Esophagus muscularis mucosa (tissue), 4 donors: ENCODE measurements around the gene TMEM129. TPM values are rescaled to one million over a fixed set of nuclear protein-coding genes. Genes with fewer than 3 reads are reported as not detected.

ENCODE experiments used
- DNase-seq: peaks from one replicate; pipeline ENCODE4 v3.0.0-alpha.2; 2017; ENCODE audit errors: extremely low spot score
- H3K27ac ChIP-seq, 4 donors: fragments of 200-600 bp; sonication (generic); replicated peaks in 1 of 4; 1 replicate in 3 of 4; 2 replicates in 1 of 4; pipeline ENCODE4 v1.5.1; 2016 to 2019; ENCODE audit warnings: mild to moderate bottlenecking in 1 of 4
- H3K27me3 ChIP-seq, 4 donors: fragments of 200-600 bp; sonication (generic); one replicate each; pipeline versions ENCODE4 v1.5.1 to v1.6.0; 2016 to 2019
- H3K36me3 ChIP-seq, 4 donors: fragments of 200-600 bp; sonication (generic); one replicate each; pipeline ENCODE4 v1.5.1; 2016 to 2019
- H3K4me1 ChIP-seq, 4 donors: fragments of 200-600 bp; sonication (generic); one replicate each; pipeline ENCODE4 v1.5.1; 2016 to 2019
- H3K4me3 ChIP-seq, 4 donors: fragments of 200-600 bp; sonication (generic); 1 replicate in 2 of 4; 2 replicates in 2 of 4; pipeline ENCODE4 v1.5.1; 2016 to 2019; ENCODE audit warnings: mild to moderate bottlenecking in 4 of 4, moderate library complexity in 1 of 4
- H3K9me3 ChIP-seq, 4 donors: fragments of 200-600 bp; sonication (generic); 1 replicate in 3 of 4; 2 replicates in 1 of 4; pipeline ENCODE4 v1.5.1; 2016 to 2019
- EP300 ChIP-seq: sonication (generic); formaldehyde crosslinking; IDR thresholded peaks from one replicate; pipeline ENCODE4 v1.6.1; 2017; ENCODE audit warnings: antibody characterized with exemption
- POLR2A ChIP-seq: fragments of 450-650 bp; IDR thresholded peaks from one replicate; pipeline ENCODE4 v1.6.1; 2017; ENCODE audit warnings: antibody characterized with exemption, moderate library complexity, mild to moderate bottlenecking, low read depth
- POLR2AphosphoS5 ChIP-seq, 2 donors: sonication (generic); formaldehyde crosslinking; IDR thresholded peaks; one replicate each; pipeline ENCODE4 v1.6.1; 2017; ENCODE audit warnings: antibody characterized with exemption in 2 of 2
- WGBS: methylation state at CpG from one replicate; pipeline ENCODE4 v1.1.5; 2018; 5-methylcytosine and 5-hydroxymethylcytosine counted together
- intact Hi-C: fragments of 100-400 bp; cut with DNase I; formaldehyde crosslinking; loops from one replicate; pipeline ENCODE4 v1.15.1; 2023
- total RNA-seq, 4 donors: library from RNA; depleted of rRNA; stranded (reverse); fragments of >200 nt; gene quantifications; one replicate each; pipeline versions ENCODE4 v1.1.0 to v1.2.1, GENCODE V29; 2016
- TF ChIP-seq, protein P1 (sequence below), 3 experiments: fragments of 200-600 bp in 2 of 3; fragments of 450-650 bp in 1 of 3; sonication (generic) in 2 of 3; IDR thresholded peaks; one replicate each; pipeline ENCODE4 v1.5.1; 2017 to 2019; ENCODE audit warnings: antibody characterized with exemption in 3 of 3, mild to moderate bottlenecking in 2 of 3, moderate library complexity in 1 of 3

The TMEM129 gene
- total RNA-seq, 4 donors from 2014 or later, result 59.3 to 101 (median 72.6) TPM

DNA sequence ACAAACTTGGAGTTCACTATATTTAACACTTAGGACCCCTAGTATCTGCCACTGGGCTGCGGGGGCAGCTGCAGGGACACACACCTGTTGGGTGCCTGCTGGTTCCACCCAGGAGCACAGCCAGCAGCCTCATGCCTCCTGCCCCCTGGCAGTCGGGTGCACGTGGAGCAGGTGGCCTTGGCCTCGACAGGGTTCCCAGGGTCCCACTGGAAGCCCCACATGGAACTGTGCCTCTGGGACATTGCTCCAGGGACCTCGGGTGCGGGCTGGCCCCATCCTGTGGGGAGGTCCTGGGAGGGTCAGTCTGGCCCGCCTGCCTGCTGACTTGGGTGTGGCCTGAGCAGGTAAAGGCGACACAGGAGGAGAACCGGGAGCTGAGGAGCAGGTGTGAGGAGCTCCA lies 18.2 kb upstream of the TMEM129 start:
- no peak for DNase-seq
- 100% methylated on average over 3 of the region's 9 CpGs for WGBS
- no peaks in the 10 kb centered on the region for H3K4me1 ChIP-seq
- H3K27me3 ChIP-seq, result no peaks in the 10 kb centered on the region
- H3K9me3 ChIP-seq, result peaks cover 0 to 12% (median 10%) of the 10 kb centered on the region in 4 donors
- H3K36me3 ChIP-seq, result peaks cover 17 to 81% (median 77%) of the 10 kb centered on the region in 4 donors
- TF ChIP-seq POLR2A (no peak), POLR2AphosphoS5 (IDR thresholded peaks at IDR 0.05) (no peak), EP300 (no peak)
- TF ChIP-seq, protein P1, sequence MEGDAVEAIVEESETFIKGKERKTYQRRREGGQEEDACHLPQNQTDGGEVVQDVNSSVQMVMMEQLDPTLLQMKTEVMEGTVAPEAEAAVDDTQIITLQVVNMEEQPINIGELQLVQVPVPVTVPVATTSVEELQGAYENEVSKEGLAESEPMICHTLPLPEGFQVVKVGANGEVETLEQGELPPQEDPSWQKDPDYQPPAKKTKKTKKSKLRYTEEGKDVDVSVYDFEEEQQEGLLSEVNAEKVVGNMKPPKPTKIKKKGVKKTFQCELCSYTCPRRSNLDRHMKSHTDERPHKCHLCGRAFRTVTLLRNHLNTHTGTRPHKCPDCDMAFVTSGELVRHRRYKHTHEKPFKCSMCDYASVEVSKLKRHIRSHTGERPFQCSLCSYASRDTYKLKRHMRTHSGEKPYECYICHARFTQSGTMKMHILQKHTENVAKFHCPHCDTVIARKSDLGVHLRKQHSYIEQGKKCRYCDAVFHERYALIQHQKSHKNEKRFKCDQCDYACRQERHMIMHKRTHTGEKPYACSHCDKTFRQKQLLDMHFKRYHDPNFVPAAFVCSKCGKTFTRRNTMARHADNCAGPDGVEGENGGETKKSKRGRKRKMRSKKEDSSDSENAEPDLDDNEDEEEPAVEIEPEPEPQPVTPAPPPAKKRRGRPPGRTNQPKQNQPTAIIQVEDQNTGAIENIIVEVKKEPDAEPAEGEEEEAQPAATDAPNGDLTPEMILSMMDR (IDR thresholded peaks at IDR 0.05), result no peak
- intact Hi-C loops, result no loop called here
- no peak overlapping the region for H3K4me3 ChIP-seq
- no peak overlapping the region for H3K27ac ChIP-seq

DNA sequence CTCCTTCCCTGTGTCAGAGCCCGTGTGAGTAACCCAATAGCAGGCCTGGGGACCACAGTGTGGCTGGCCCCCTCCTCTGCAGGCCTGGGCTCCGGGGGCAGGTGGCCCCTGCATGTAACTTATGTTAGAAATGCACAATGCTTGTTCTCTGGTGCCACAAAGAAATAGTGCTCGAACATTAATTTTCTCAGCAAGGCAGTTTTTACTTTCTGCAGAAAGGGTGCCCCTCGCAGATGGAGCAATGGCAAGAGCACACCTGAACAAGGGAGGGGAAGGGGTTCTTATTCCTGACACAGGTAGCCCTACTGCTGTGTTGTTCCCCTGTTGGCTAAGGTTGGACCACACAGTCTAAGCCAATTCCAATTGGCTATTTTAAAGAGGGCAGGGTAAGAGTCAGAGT lies 17.3 kb upstream of the TMEM129 start:
- H3K4me1 ChIP-seq, result no peaks in the 10 kb centered on the region
- no peak overlapping the region for H3K27ac ChIP-seq
- H3K4me3 ChIP-seq, result no peak overlapping the region
- intact Hi-C loops, result no loop called here
- DNase-seq, result no peak
- 98% methylated on average over 4 of the region's 4 CpGs for WGBS
- H3K9me3 ChIP-seq, result peaks cover 0 to 12% (median 10%) of the 10 kb centered on the region in 4 donors
- peaks cover 17 to 79% (median 77%) of the 10 kb centered on the region in 4 donors for H3K36me3 ChIP-seq
- H3K27me3 ChIP-seq, result no peaks in the 10 kb centered on the region
- no peak for TF ChIP-seq POLR2AphosphoS5 (IDR thresholded peaks at IDR 0.05)
- TF ChIP-seq EP300, result no peak
- TF ChIP-seq, protein P1 (IDR thresholded peaks at IDR 0.05), result no peak
- no peak for TF ChIP-seq POLR2A

DNA sequence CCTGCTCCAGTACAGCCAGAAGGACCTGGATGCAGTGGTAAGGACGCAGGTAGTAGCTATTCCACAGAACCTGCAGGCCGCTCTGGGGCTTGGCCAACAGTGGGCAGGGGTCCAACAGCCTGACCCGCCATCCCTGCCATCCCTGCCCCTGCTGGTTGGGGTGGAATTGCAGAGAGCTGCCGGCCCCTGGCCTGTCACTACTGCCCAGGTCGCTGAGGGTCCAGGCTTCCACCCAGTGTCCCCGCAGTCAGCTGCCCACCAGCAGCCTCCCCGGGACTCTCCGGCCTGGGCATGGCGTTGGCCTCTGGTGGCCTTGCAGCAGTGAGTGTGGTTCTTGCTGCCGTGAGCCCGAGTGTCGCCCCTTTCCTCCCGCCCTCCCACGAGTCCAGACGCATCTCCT lies 16.5 kb upstream of the TMEM129 start:
- H3K4me3 ChIP-seq, result no peak overlapping the region
- TF ChIP-seq EP300 (no peak), POLR2A (no peak), POLR2AphosphoS5 (IDR thresholded peaks at IDR 0.05) (no peak)
- TF ChIP-seq, protein P1 (IDR thresholded peaks at IDR 0.05), result no peak
- H3K27me3 ChIP-seq, result no peaks in the 10 kb centered on the region
- DNase-seq, result no peak
- intact Hi-C loops, result no loop called here
- WGBS, result 100% methylated on average over 8 of the region's 15 CpGs
- peaks cover 0 to 12% (median 10%) of the 10 kb centered on the region in 4 donors for H3K9me3 ChIP-seq
- H3K4me1 ChIP-seq, result no peaks in the 10 kb centered on the region
- no peak overlapping the region for H3K27ac ChIP-seq
- peaks cover 17 to 84% (median 82%) of the 10 kb centered on the region in 4 donors for H3K36me3 ChIP-seq

DNA sequence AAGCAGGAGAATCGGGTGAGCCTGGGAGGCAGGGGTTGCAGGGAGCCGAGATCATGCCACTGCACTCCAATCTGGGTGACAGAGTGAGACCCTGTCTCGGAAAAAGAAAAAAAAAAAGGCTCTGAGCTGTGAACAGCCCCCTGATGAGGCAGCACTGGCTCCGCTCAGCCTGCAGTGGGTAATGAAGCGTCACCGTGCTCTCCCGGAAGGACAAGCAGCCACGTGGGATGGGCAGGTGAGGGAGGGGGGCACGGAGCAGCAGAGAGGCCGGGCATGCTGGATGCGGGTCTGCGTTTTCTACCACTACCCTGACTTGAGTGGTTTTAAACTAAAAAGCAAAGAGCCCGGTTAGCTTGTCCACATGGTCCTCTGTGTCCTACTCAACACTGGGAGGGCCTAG lies 15.7 kb upstream of the TMEM129 start:
- DNase-seq, result no peak
- WGBS, result 93% methylated on average over 10 of the region's 13 CpGs
- no peak overlapping the region for H3K4me3 ChIP-seq
- peaks cover 17 to 88% (median 85%) of the 10 kb centered on the region in 4 donors for H3K36me3 ChIP-seq
- intact Hi-C loops, result no loop called here
- peaks cover 0 to 12% (median 10%) of the 10 kb centered on the region in 4 donors for H3K9me3 ChIP-seq
- TF ChIP-seq POLR2A (no peak), EP300 (no peak), POLR2AphosphoS5 (IDR thresholded peaks at IDR 0.05) (no peak)
- TF ChIP-seq, protein P1 (IDR thresholded peaks at IDR 0.05), result no peak
- no peaks in the 10 kb centered on the region for H3K27me3 ChIP-seq
- no peaks in the 10 kb centered on the region for H3K4me1 ChIP-seq
- no peak overlapping the region for H3K27ac ChIP-seq

DNA sequence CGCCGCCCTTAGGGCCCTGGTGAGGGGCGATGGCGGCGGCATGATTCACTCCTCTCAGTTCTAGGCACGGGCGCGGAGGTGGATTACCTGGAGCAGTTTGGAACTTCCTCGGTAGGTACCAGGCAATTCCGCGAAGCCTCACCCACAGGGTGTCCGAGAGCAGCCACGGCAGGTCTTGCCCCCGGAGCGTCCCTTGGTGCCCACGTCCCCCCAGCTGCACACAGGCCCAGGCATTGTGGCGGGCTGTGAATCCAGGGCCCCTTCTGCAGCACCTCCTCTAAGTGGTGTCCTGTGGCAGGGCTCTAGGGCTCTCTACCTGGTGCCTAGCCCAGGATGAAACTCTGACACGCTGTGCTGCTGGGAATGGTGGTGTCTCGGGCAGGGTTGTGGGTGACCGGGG lies 14.1 kb upstream of the TMEM129 start:
- WGBS, result 94% methylated on average over 2 of the region's 20 CpGs
- intact Hi-C loops, result no loop called here
- Histone ChIP-seq H3K4me1 (no peaks in the 10 kb centered on the region), H3K9me3 (peaks cover 0 to 12% (median 10%) of the 10 kb centered on the region in 4 donors), H3K27me3 (no peaks in the 10 kb centered on the region), H3K27ac (no peak overlapping the region), H3K36me3 (peaks cover 13 to 86% (median 84%) of the 10 kb centered on the region in 4 donors), H3K4me3 (no peak overlapping the region)
- no peak for TF ChIP-seq POLR2A
- no peak for TF ChIP-seq POLR2AphosphoS5 (IDR thresholded peaks at IDR 0.05)
- TF ChIP-seq, protein P1 (IDR thresholded peaks at IDR 0.05), result no peak
- no peak for TF ChIP-seq EP300
- no peak for DNase-seq
